Measurements from ENCODE around the gene HOXA7.

Gene HOXA7

DNA sequence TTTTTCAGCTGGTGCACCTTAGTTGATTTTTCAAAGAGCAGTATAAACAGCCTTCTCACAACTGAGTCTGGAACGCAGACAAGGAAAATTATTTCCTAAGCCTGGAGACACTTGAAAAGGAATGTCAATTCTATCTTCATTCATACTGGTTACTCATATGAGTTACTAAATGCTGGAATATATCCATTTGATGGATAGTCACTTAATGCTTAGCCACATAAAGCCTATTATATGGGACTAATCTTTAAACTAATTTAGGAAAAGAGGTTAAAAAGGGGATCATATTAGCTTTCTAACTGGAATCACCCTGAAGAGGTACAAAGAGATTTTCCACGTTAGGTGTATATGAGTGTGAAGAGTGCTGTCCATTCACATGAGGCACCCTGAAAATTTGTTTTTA, 24.3 kb downstream of the HOXA7 start:
- no peak for DNase-seq

DNA sequence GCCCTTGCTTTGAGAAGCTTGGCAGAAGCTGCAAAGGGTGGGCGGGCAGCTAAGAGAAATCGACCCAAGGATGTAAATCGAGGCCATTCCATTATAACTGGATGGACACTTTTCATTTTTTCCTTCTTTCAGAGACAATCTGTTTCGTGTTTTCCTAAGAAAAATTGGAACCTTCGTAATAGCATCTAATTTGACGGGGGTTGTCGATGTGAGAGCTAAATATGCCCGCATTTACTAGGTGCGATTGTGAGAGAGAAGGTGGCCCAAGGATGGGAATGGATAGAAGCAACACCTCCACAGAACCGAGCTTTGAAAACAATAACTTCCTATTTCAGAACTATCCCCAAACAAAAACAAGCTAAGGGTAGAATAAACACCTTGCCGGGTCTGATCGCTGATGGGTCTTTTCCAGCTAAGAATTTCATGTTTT, 25.1 kb downstream of the HOXA7 start:
- peak; percentile 28 for DNase-seq

DNA sequence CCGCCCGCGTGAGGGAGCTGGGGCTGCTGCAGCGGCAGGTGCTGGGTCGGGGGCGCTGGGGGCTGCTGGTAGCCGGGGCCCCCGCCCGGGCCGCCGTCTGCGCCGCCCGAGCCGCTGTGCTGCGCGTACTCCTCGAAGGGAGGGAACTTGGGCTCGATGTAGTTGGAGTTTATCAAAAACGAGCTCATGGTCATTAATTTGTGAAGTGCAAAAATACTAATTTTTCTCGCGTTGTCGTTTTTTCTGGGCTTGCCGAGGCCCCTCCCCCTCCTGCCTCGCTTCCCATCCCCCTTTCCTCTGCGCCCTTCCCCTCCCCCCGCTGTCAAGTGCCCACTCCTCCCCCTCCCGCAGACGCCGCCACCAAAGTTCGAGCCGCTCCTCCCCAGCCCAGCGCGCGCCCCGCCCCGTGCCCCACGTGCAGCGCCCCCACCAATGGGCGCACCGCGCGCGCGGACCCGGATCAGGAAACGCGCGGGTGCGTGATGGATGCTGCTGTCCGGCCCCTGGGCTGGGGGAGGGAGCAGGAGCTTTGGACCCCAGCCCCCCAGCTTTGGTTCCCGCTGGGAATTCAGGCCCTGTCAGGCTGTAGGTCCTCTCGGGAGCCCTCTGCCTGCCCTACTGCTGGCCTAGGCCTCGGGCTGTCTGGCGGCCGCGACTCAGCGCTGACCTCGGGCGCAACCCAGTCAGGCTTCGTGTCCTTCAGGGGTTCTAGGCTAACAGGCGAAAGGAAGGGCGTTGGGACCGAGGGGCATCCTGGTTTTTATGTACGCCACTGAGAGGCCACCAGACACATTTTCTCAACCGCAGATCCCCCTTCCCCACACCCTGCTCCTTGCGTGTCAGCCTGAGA, 25.7 kb downstream of the HOXA7 start, which contains the start of gene HOXA4:
HOXA4 (minus strand) TSS at position 218 of the 850 bp plus-strand sequence; CDS start at position 194, 24 bp downstream.
- peak; percentile 95 for DNase-seq

DNA sequence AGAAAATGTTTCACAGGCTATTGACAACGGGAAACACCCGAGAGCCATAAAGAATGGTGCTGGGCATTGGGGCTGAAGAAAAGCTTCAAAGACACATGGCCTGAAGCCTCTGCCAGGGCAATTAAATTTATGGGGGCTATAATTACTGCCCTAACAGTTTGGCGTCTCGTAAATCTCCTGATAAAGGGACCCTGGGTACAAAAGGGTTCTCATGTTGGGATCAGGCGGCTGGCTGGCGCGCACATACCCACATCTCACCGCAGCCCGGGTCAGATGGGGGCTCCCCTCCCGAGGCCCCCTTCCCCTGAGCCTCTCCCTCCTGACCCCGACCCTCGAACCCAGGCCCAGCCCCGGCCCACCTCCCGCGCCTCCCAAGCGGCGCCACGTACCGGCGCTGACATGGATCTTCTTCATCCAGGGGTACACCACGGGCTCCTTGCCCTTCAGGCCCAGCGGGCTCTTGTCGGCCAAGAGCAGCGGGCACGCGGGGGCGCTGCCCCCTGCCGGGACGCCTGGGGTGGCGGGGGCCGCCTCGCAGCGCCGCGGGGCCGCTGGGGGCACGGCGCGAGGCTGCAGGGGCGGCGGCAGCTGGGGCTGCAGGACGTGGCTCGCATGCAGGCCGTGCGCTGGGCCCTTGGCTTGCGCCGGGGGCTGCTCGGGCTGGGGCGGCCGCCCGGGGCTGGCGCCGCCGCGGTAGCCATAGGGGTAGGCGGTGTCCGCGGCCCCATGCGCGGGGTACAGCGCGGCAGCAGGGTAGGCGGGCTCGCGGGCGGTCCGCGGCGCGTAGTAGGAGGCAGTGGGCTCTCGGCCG, 26.5 kb downstream of the HOXA7 start:
- DNase-seq, result peak; percentile 65

- peak; percentile 39 for DNase-seq
Observed at GRCh38 chr7:27128776-27129728, 27.4 kb downstream of the HOXA7 start.

DNA sequence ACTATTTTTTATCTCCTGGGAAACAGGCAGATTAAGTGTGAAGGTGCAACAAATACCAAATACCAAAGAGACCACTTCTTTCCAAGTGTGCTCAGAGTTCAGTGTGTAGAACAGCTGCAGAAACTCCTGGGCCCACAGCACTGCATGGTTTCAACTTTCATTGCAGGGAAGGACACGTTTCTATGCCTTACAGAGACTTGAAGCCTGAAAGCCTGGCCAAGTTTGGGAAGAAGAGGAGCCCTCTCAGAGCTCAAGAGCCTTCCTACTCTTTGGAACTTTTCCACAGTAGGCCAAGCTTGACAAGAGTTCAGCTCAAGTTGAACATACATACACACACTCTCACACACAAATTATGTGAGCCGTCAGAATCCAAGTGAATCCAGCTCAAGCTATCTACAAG, 28.4 kb downstream of the HOXA7 start:
- peak; percentile 54 for DNase-seq

GRCh38 chr7:27126596-27127327, 29.7 kb downstream of the HOXA7 start:
- DNase-seq, result no peak

DNA sequence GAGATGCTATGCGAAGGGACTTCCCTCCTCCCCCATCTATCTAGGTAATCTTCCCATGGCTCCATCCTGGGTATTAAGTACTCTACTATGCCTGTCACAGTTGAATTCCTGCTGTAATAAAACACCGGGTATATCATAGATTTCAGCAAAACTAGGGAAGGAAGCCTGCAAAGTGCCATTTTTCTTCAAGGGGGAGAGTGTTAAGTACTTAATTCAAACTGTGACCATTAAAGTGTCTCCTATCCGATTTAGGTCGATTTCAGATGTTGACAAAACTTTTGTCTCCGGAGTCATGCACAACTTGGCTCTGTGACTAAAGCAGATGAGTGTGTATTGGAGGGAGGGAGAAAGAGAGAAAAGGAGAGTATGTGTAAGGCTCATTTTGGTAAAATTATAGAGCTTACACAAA, 30.5 kb downstream of the HOXA7 start:
- peak; percentile 9 for DNase-seq

DNA sequence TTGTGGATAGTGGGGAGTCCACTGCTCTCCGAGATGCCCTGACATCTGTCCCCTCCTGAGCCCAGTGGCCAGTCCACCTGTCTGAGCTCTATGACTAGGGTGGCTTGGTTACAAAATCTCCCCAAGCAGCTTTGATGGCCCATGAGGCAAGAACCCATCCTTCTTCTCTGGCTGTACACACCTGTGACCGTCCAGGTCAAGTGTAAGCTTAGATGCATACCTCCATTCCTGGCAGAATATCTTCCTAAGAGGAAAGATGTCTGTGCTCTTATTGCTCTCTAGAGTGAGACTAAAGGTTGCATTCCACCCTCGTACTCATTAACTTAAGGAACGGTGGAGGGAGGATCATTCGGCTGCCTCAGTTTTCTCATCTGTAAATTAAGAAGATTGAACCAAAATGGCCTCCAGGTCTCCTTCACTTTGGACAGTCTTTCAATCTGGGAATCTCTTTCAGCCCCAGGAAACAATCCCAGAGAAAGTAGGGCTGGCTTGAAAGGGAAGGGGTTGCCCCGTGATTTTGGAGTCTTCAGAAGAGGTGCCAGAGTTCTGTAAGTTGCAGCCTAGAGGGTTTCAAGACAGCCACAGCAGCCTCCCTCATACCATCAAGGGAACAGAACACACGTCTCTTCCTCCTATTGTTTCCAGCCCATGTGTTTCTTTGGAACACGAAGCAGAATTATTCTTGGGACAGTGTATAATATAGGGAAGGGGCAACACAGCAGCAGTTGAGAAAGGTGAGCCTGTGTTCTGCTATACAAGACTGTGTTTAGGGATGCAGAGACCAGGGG, 31.4 kb downstream of the HOXA7 start:
- peak; percentile 39 for DNase-seq

DNA sequence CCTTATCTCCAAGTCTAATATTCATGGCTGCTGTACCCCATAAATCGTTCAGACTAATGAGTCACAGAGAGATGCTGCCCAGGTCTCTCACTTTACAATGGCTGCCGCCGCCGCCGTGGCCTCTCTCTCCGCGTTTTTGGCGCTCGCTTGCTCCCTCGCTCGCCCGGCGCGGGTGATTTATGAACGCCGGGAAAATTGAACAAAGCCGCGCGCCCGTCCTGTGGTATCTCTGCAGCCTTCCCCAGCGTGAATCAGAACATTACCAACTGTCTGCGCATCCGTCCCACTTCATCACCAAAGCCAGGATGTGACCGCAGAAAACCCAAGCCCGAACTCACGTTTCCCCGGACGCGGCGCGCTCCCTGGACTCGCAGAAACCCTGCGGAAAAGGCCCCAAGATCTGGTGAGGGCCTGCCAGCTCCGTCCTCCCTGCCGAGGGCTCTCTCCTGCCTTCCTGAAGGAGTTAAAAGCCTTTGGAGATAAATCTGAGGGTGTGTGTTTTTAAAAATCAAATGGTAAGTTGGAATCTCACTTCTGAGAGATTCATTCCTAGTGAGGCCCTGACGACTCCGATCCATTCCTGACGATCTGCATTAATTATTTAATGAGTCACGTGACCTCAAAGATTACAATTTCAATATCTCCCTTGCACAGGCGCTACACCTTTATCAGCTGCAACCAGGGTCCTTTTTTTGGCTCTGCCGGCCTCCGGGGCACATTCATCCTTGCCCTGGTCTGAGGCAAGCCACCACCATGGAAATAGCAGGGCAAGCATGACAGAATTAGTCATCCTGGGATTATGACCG, 32.2 kb downstream of the HOXA7 start:
- peak; percentile 40 for DNase-seq

DNA sequence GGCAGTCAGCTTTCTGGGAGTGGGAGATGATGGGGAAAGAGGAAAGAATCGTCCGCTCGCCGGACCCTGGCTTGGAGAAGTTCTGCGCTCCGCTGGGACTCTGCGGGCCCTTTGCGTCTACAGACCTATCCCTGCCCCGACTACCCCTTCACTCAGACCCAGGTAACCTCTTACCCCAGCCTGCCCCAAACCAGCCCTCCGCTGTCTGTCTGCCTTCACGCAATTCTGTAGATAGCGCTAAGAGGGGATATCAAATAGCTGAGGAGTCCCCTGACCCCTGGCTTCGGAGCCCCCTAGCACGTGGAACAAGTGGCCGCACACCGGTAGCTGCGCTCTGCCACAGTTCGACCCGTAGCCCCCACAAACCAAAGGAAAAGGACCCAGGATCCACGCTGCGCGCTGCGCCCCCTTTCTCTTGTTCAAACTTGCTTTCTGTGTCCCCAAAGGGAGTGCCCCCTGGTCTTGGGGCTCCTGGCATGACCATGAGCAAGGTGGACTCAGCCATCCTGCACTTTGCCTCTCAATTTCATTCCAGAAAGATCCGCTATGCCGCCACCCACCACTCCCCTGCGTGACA, 32.9 kb downstream of the HOXA7 start:
- DNase-seq, result peak; percentile 16

GRCh38 chr7:27123007-27123476, 33.4 kb downstream of the HOXA7 start:
- DNase-seq, result peak; percentile 35

- DNase-seq, result peak; percentile 44
Observed at GRCh38 chr7:27122077-27122910, 34.2 kb downstream of the HOXA7 start.

DNA sequence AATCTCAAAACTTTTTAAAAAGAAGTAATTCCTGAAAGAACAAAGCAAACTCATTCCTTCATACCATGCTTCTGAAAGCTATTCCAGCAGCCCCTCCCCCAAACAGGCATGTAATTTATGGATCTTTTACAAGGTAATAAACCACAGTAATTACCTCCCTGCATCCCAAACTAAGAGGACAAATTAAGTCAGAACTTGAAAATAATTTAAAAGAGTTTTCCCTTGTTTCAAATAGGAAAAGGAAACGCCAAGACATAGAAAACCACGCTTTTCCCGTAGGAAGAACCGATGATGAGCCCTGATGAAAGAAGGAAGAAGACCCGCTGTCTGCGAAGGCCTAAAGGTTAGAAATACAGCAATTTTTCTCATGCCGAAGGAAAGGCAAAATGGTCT, 34.8 kb downstream of the HOXA7 start:
- no peak for DNase-seq

DNA sequence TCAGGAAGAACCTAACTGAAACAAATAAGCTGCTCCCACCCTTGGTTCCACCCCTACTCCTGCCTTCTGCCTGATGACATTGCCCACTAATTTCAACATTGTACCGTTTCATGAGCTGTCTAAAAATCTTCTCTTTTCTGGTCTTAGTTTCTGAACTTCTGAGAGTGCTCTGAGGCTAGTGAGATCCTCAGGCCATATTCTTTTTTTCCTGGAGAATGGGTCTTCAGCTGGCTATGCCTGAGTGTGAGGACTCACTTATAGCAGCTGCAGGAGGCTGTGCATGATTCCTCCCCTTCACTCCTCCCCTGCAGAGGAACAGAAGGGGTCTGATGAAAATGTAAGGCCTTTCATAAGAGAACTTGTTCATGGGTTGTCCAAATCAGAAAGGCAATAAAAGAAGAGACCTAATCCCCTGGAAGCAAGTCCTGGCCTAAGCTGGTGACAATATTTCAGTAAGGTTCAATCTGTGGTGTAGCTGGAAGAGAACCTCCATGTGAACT, 37.0 kb downstream of the HOXA7 start:
- DNase-seq, result no peak

DNA sequence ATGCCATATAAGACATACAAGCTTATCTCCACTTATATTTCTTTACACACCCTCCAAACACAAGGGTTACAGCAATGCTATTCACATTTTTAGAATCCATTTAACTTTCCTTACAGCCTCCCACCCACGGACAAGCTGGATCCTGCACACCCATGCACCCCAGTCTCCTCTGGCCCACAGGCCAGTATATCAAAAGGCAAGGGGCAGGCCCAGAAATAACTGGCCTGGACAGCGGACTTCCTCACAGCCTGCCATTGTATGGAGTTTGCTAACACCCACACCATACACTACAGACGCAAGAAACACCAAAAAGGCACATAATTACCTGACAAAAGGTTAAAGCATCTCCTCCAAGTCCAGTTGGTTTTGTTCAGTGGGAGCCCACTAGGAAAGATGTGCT, 37.9 kb downstream of the HOXA7 start:
- DNase-seq, result peak; percentile 32

DNA sequence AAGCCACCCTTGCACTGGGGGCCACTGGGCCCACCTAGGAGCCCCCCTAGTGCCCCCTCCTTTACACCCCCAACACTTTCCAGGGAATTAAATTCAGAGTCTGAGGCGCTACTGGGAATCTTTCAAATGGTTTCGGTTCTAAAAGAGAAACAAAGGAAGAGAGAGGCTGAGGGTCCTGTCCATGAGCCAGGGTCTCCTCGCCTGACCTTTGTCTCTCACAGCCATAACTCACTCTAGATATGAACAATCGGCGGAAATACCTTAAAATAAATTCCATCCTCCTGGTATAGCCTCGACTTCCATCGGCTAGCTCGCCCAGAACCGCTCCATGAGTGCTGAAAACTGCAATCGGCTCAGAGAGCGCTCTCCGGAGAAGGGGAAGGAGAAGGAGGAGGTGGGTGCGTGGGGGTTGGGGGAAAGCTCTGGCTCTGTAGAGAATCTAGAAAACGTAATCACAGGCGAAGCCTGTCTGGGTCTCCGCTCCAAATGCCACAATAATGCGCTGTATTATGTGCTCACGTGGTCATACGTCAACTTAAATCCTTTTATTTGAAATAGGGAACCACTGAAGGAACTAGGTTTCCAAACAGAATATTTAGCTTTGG, 38.5 kb downstream of the HOXA7 start:
- peak; percentile 41 for DNase-seq
